GM12874 (cell line): Measurements from ENCODE around the gene EMP1.

Experiments
- CTCF ChIP-seq: IDR thresholded peaks from 2 replicates; pipeline ENCODE4 v1.5.1; 2011; ENCODE audit warnings: low read depth, mild to moderate bottlenecking, control low read depth, low read length, moderate library complexity; ENCODE audit not compliant: insufficient read depth

The EMP1 gene

GRCh38 chr12:13198876-13199275 is 2.4 kb downstream of the EMP1 start:
- TF ChIP-seq CTCF: no peak

GRCh38 chr12:13199592-13199991 is 3.1 kb downstream of the EMP1 start:
- TF ChIP-seq CTCF: no peak

GRCh38 chr12:13200841-13201240 is 4.3 kb downstream of the EMP1 start:
- no peak for TF ChIP-seq CTCF

- no peak for TF ChIP-seq CTCF
Measured at GRCh38 chr12:13203034-13203922, 6.8 kb downstream of the EMP1 start.

GRCh38 chr12:13204428-13204827 is 7.9 kb downstream of the EMP1 start:
- TF ChIP-seq CTCF: no peak

- TF ChIP-seq CTCF: no peak
Measured at GRCh38 chr12:13205809-13206559, 9.5 kb downstream of the EMP1 start.

- no peak for TF ChIP-seq CTCF
Measured at GRCh38 chr12:13206560-13206897, 10.0 kb downstream of the EMP1 start.
